Stimulated activated CD4-positive, alpha-beta T cell treated with anti-CD3 and anti-CD28 coated beads, TNF-alpha, amount 100 ng/mL, for 1 hour (primary cell): ENCODE results near the gene ARHGEF28.

ENCODE experiments used
- DNase-seq, 3 donors: peaks; one replicate each; pipeline ENCODE4 v3.0.0-alpha.2; 2020; ENCODE audit warnings: low read depth in 3 of 3, low spot score in 1 of 3

ARHGEF28 gene

GRCh38 chr5:73928476-73929070 lies 302.6 kb downstream of the ARHGEF28 start:
- DNase-seq = no peak

- no peak for DNase-seq
These were observed 309.7 kb downstream of the ARHGEF28 start for GRCh38 chr5:73935719-73936118.

- no peak for DNase-seq
These were observed 312.4 kb downstream of the ARHGEF28 start for GRCh38 chr5:73938280-73938937.

GRCh38 chr5:73938938-73939320 lies 312.9 kb downstream of the ARHGEF28 start:
- no peak for DNase-seq

GRCh38 chr5:73939557-73939956 lies 313.6 kb downstream of the ARHGEF28 start:
- DNase-seq = no peak

- DNase-seq = no peak
These were observed 314.0 kb downstream of the ARHGEF28 start for GRCh38 chr5:73940026-73940425.

- no peak for DNase-seq
These were observed 314.8 kb downstream of the ARHGEF28 start for GRCh38 chr5:73940801-73941200.

- no peak for DNase-seq
These were observed 316.8 kb downstream of the ARHGEF28 start for GRCh38 chr5:73942783-73943182.

GRCh38 chr5:73943397-73943796 lies 317.4 kb downstream of the ARHGEF28 start:
- no peak for DNase-seq

GRCh38 chr5:73944581-73944980 lies 318.6 kb downstream of the ARHGEF28 start:
- DNase-seq = no peak

GRCh38 chr5:73945505-73945904 lies 319.5 kb downstream of the ARHGEF28 start:
- DNase-seq = no peak

GRCh38 chr5:73946278-73946677 lies 320.3 kb downstream of the ARHGEF28 start:
- DNase-seq = no peak

GRCh38 chr5:73946919-73947602 lies 321.1 kb downstream of the ARHGEF28 start:
- no peak for DNase-seq

- no peak for DNase-seq
These were observed 322.1 kb downstream of the ARHGEF28 start for GRCh38 chr5:73947906-73948640.

- DNase-seq = no peak
These were observed 322.7 kb downstream of the ARHGEF28 start for GRCh38 chr5:73948720-73949119.

- DNase-seq = no peak
These were observed 324.5 kb downstream of the ARHGEF28 start for GRCh38 chr5:73950441-73950873.

GRCh38 chr5:73950912-73951430 lies 325.0 kb downstream of the ARHGEF28 start:
- no peak for DNase-seq

GRCh38 chr5:73952872-73953271 lies 326.9 kb downstream of the ARHGEF28 start:
- DNase-seq = no peak

GRCh38 chr5:73954381-73954780 lies 328.4 kb downstream of the ARHGEF28 start:
- DNase-seq = no peak

- DNase-seq = no peak
These were observed 329.4 kb downstream of the ARHGEF28 start for GRCh38 chr5:73955271-73955846.

- no peak for DNase-seq
These were observed 331.5 kb downstream of the ARHGEF28 start for GRCh38 chr5:73957397-73958001.
